Measurements from ENCODE around the gene KCNA4. TPM values are rescaled to one million over a fixed set of nuclear protein-coding genes. Genes with fewer than 3 reads are reported as not detected.
"Not testable (repeated sequence)": the region's sequence is repeated elsewhere in the genome, so short reads cannot be mapped to it uniquely, and the experiment has no call there.

Gene KCNA4
- total and polyA plus RNA-seq, 7 donors: not detected

DNA sequence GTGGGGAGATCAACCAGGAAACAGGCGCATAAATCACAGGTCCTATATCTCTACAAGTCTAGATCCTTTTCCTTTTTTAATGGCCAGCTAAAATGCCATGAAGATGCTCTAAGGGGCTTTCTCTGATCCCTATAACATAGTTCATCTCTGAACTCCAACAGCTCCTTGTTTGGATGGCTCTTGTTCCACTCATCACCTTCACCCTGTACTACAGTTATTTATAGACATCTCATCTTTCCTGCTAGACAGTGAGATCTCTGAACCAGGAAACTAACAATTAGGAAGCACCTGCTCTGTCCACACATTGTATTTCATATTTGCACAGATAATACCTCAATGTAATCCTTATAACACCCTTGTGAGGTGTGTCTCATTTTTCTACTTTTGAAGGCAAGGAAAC is 31.6 kb downstream of the KCNA4 start:
- TF ChIP-seq, protein P1, sequence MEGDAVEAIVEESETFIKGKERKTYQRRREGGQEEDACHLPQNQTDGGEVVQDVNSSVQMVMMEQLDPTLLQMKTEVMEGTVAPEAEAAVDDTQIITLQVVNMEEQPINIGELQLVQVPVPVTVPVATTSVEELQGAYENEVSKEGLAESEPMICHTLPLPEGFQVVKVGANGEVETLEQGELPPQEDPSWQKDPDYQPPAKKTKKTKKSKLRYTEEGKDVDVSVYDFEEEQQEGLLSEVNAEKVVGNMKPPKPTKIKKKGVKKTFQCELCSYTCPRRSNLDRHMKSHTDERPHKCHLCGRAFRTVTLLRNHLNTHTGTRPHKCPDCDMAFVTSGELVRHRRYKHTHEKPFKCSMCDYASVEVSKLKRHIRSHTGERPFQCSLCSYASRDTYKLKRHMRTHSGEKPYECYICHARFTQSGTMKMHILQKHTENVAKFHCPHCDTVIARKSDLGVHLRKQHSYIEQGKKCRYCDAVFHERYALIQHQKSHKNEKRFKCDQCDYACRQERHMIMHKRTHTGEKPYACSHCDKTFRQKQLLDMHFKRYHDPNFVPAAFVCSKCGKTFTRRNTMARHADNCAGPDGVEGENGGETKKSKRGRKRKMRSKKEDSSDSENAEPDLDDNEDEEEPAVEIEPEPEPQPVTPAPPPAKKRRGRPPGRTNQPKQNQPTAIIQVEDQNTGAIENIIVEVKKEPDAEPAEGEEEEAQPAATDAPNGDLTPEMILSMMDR (IDR thresholded peaks at IDR 0.05): no peak
- DNase-seq (no peak), ATAC-seq (peak; percentile 55 to 85 (median 78))
- H3K9me3 ChIP-seq: no peaks in the 10 kb centered on the region
- WGBS, 3 donors: 93 to 98% (median 97%) methylated on average over 1 of the region's 1 CpG
- H3K4me1 ChIP-seq: no peaks in the 10 kb centered on the region
- H3K36me3 ChIP-seq (ENCODE audit: insufficient read depth in 1 of 2, low read depth in 1 of 2): no peaks in the 10 kb centered on the region
- H3K27ac ChIP-seq: peak overlapping the region; percentile 34
- H3K27me3 ChIP-seq (ENCODE audit: insufficient read depth in 3 of 3, low read length in 2 of 3): no peaks in the 10 kb centered on the region
- intact Hi-C loops (cut with DNase I): no loop called here
- no peak overlapping the region for H3K4me3 ChIP-seq

GRCh38 chr11:29984544-29984943 is 32.3 kb downstream of the KCNA4 start:
- H3K4me3 ChIP-seq: no peak overlapping the region
- TF ChIP-seq, protein P1 (IDR thresholded peaks at IDR 0.05): no peak
- no peaks in the 10 kb centered on the region for H3K27me3 ChIP-seq (ENCODE audit: insufficient read depth in 3 of 3, low read length in 2 of 3)
- H3K9me3 ChIP-seq: no peaks in the 10 kb centered on the region
- intact Hi-C loops (cut with DNase I): no loop called here
- no peaks in the 10 kb centered on the region for H3K36me3 ChIP-seq (ENCODE audit: insufficient read depth in 1 of 2, low read depth in 1 of 2)
- no peak overlapping the region for H3K27ac ChIP-seq
- H3K4me1 ChIP-seq: no peaks in the 10 kb centered on the region
- 39 to 52% (median 51%) methylated on average over 4 of the region's 4 CpGs for WGBS, 3 donors
- no peak for DNase-seq
- ATAC-seq: peak; percentile 78 to 98 (median 94)

DNA sequence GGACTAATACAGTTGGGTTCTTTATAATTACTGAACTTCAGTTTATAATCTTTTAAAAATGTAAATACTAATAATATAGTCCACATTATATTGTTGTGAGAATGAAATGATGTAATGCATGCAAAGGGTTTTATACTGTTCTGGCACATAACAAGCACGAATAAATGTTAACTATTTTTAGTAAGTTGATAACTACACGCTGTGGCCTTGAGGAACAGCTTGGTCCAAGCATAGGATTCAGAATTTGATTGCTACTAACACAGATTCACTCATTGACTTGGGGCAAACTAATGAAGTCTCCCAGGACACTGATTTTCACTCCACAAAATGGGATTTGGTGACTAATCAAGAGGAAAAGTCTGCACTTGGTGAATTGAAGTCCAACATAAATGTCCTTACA is 38.3 kb downstream of the KCNA4 start:
- Histone ChIP-seq H3K9me3 (no peaks in the 10 kb centered on the region), H3K36me3 (ENCODE audit: insufficient read depth in 1 of 2, low read depth in 1 of 2) (no peaks in the 10 kb centered on the region), H3K4me1 (no peaks in the 10 kb centered on the region), H3K27ac (no peak overlapping the region), H3K4me3 (no peak overlapping the region), H3K27me3 (ENCODE audit: insufficient read depth in 3 of 3, low read length in 2 of 3) (no peaks in the 10 kb centered on the region)
- intact Hi-C loops (cut with DNase I): no loop called here
- WGBS, 3 donors: 38 to 70% (median 44%) methylated on average over 2 of the region's 2 CpGs
- TF ChIP-seq, protein P1 (IDR thresholded peaks at IDR 0.05): no peak
- ATAC-seq (no peak), DNase-seq (no peak)

GRCh38 chr11:29975580-29975979 is 41.2 kb downstream of the KCNA4 start:
- intact Hi-C loops (cut with DNase I); H3K27ac ChIP-seq; ATAC-seq; H3K27me3 ChIP-seq (ENCODE audit: insufficient read depth in 3 of 3, low read length in 2 of 3); H3K4me3 ChIP-seq; H3K36me3 ChIP-seq (ENCODE audit: insufficient read depth in 1 of 2, low read depth in 1 of 2); H3K4me1 ChIP-seq; DNase-seq; H3K9me3 ChIP-seq: not testable (repeated sequence)
- WGBS, 3 donors: 87 to 91% (median 88%) methylated on average over 10 of the region's 10 CpGs

DNA sequence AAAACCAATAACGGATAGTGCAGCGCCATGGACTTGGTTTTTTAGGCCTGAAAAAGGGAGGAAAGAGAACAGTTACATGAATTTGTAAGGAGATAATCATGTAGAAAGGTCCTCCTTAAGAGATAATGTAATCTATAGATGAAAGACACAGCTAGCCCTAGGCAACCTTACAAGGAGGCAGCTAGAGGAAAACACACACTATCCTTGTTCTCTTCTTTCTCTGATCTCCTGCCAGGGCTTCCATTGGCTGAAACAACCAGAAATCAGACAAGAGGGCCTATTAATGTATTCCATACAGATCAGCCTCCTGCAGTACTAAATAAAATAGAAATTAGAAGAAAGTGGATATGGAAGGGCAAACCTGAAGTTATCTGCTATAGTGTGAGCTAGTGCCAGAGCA is 53.0 kb downstream of the KCNA4 start:
- ATAC-seq (no peak), DNase-seq (no peak)
- 86 to 96% (median 94%) methylated on average over 2 of the region's 2 CpGs for WGBS, 3 donors
- intact Hi-C loops (cut with DNase I): no loop called here
- Histone ChIP-seq H3K36me3 (ENCODE audit: insufficient read depth in 1 of 2, low read depth in 1 of 2) (no peaks in the 10 kb centered on the region), H3K27ac (no peak overlapping the region), H3K4me3 (no peak overlapping the region), H3K27me3 (ENCODE audit: insufficient read depth in 3 of 3, low read length in 2 of 3) (no peaks in the 10 kb centered on the region), H3K9me3 (no peaks in the 10 kb centered on the region), H3K4me1 (no peaks in the 10 kb centered on the region)
- TF ChIP-seq, protein P1 (IDR thresholded peaks at IDR 0.05): no peak
